ENCODE measurements around the gene CD1D.
A peak's percentile ranks its signal among the peaks of the same experiment; 100 is the strongest.

The CD1D gene

DNA sequence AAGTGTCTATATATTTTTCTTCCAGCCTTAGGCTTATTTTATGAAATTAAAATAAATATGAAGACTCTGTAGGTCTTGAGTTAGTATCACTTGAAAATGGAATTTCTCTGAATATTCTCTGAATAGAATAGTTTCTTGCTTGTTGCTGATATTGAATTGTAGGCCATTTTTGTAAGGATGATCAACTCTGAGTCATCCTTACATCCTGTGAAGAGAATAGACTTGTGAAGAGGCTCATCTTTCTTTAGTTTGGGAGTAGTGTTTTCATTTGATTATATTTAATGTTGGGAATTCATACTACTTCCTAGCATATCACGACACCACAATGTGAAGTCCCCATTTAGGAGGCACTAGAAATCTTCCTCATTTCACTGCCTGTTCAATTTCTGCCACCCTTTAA is 27.5 kb upstream of the CD1D start:
- no peak overlapping the region for H3K23ac ChIP-seq (ENCODE audit: low read length in 2 of 2)
- no peak overlapping the region for H2BK12ac ChIP-seq (ENCODE audit: low read length in 2 of 2)
- H2AK5ac ChIP-seq (ENCODE audit: low read length, severe bottlenecking): no peak overlapping the region
- H4K91ac ChIP-seq (ENCODE audit: low read length): no peak overlapping the region
- H3K4me1 ChIP-seq (ENCODE audit: control insufficient read depth, insufficient read depth, low read depth, low read length): peaks cover 2% of the 10 kb centered on the region
- H3K4me3 ChIP-seq (ENCODE audit: insufficient read depth in 1 of 2, low read depth in 1 of 2, low read length in 2 of 2): no peak overlapping the region
- no peak overlapping the region for H3K18ac ChIP-seq (ENCODE audit: low read depth in 1 of 2, low read length in 2 of 2)
- H4K8ac ChIP-seq (ENCODE audit: low read length): no peak overlapping the region
- H3K27me3 ChIP-seq (ENCODE audit: control insufficient read depth in 1 of 2, insufficient read depth in 1 of 2, low read length in 2 of 2): peaks cover 0 to 10% of the 10 kb centered on the region in 2 experiments
- no peak overlapping the region for H3K4me2 ChIP-seq (ENCODE audit: low read length, poor library complexity, severe bottlenecking)
- no peak overlapping the region for H2BK120ac ChIP-seq (ENCODE audit: low read depth, low read length)
- no peaks in the 10 kb centered on the region for H3K9me3 ChIP-seq (ENCODE audit: control insufficient read depth, low read length)
- H3K27ac ChIP-seq (ENCODE audit: low read length, poor library complexity, severe bottlenecking): no peak overlapping the region
- no peaks in the 10 kb centered on the region for H3K79me1 ChIP-seq (replicated peaks; ENCODE audit: low read length, poor library complexity, severe bottlenecking)
- no peaks in the 10 kb centered on the region for H3K36me3 ChIP-seq (ENCODE audit: control insufficient read depth in 1 of 2, insufficient read depth in 2 of 2, low read depth in 1 of 2, low read length in 2 of 2)
- H3K4ac ChIP-seq (ENCODE audit: low read depth in 1 of 2, low read length in 2 of 2): no peak overlapping the region
- H3K9ac ChIP-seq (ENCODE audit: low read length): no peak overlapping the region
- DNase-seq: no peak
- H3K14ac ChIP-seq (ENCODE audit: low read length in 2 of 2): no peak overlapping the region
- H2BK5ac ChIP-seq (ENCODE audit: low read depth, low read length, poor library complexity, severe bottlenecking): no peak overlapping the region
- no peak overlapping the region for H2AFZ ChIP-seq (ENCODE audit: low read depth, low read length)
- WGBS: 73% methylated on average over 1 of the region's 1 CpG
- no peak overlapping the region for H2BK15ac ChIP-seq (ENCODE audit: low read depth, poor library complexity, severe bottlenecking)

DNA sequence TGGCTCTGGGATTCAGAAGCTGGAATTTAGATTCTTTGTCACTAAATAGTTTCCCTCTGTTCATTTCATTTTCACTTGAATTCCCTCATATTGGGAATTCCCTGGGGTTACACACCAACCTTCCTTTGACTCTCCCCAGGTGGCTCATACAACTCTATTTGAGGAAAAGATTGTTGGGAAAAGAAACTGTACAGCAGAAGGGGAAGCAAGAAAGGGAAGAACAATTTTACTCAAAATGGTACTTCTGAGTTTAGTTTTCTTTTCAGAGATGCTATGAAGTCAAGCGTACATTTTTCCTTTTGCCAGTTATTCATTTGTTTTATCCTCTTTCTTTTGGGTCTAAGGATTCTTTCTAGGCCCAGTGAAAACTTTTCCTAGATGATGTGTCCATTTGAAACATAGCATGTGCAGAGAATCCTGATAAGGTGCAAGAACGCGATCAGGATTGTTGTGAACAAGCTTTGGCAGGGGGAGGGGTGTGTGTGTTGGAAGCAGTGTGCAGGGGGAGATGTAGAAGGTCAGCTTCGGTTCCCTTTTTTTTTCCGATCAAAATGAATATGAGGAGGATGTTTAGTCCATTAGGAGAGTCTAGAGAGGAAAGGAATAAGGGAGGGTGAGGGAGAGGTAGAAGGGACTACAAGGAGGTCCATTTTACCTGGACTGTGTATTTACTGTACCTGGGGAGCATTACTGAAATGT is 26.8 kb upstream of the CD1D start:
- Histone ChIP-seq H2AK5ac (ENCODE audit: low read length, severe bottlenecking) (no peak overlapping the region), H2BK120ac (ENCODE audit: low read depth, low read length) (no peak overlapping the region), H3K27me3 (ENCODE audit: control insufficient read depth in 1 of 2, insufficient read depth in 1 of 2, low read length in 2 of 2) (peaks cover 0 to 10% of the 10 kb centered on the region in 2 experiments), H3K79me1 (replicated peaks; ENCODE audit: low read length, poor library complexity, severe bottlenecking) (no peaks in the 10 kb centered on the region), H3K27ac (ENCODE audit: low read length, poor library complexity, severe bottlenecking) (no peak overlapping the region), H3K18ac (ENCODE audit: low read depth in 1 of 2, low read length in 2 of 2) (no peak overlapping the region), H2AFZ (ENCODE audit: low read depth, low read length) (no peak overlapping the region), H3K4me3 (ENCODE audit: insufficient read depth in 1 of 2, low read depth in 1 of 2, low read length in 2 of 2) (no peak overlapping the region), H3K23ac (ENCODE audit: low read length in 2 of 2) (no peak overlapping the region), H2BK12ac (ENCODE audit: low read length in 2 of 2) (no peak overlapping the region), H3K4me1 (ENCODE audit: control insufficient read depth, insufficient read depth, low read depth, low read length) (peaks cover 2% of the 10 kb centered on the region), H2BK15ac (ENCODE audit: low read depth, poor library complexity, severe bottlenecking) (no peak overlapping the region), H3K4me2 (ENCODE audit: low read length, poor library complexity, severe bottlenecking) (no peak overlapping the region), H3K9me3 (ENCODE audit: control insufficient read depth, low read length) (no peaks in the 10 kb centered on the region), H3K9ac (ENCODE audit: low read length) (no peak overlapping the region), H3K36me3 (ENCODE audit: control insufficient read depth in 1 of 2, insufficient read depth in 2 of 2, low read depth in 1 of 2, low read length in 2 of 2) (no peaks in the 10 kb centered on the region), H3K14ac (ENCODE audit: low read length in 2 of 2) (no peak overlapping the region), H3K4ac (ENCODE audit: low read depth in 1 of 2, low read length in 2 of 2) (no peak overlapping the region), H4K8ac (ENCODE audit: low read length) (no peak overlapping the region), H2BK5ac (ENCODE audit: low read depth, low read length, poor library complexity, severe bottlenecking) (no peak overlapping the region), H4K91ac (ENCODE audit: low read length) (no peak overlapping the region)
- 95% methylated on average over 5 of the region's 5 CpGs for WGBS
- DNase-seq: no peak

DNA sequence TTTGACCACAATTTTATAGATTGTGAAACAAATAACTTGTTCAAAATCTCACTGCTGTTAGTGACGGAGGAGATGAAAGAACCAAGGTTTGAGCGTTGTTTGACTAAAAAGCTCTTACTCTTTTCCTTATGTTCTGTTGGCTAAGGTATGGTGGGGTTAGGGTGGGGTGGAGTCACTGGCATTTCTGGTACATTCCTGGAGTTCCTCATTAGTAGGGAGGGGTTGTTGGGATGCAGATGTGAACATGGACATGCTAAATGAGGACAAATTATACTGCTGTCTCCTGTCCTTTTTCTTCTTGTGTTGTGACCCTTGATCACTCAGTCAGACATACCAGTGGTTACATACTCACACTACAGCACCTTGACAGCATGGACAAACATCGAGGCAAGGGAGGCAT is 26.2 kb upstream of the CD1D start:
- Histone ChIP-seq H2BK15ac (ENCODE audit: low read depth, poor library complexity, severe bottlenecking) (peak overlapping the region; percentile 73), H2AK5ac (ENCODE audit: low read length, severe bottlenecking) (no peak overlapping the region), H3K4me2 (ENCODE audit: low read length, poor library complexity, severe bottlenecking) (no peak overlapping the region), H3K9me3 (ENCODE audit: control insufficient read depth, low read length) (no peaks in the 10 kb centered on the region), H3K79me1 (replicated peaks; ENCODE audit: low read length, poor library complexity, severe bottlenecking) (no peaks in the 10 kb centered on the region), H3K14ac (ENCODE audit: low read length in 2 of 2) (no peak overlapping the region), H3K4me3 (ENCODE audit: insufficient read depth in 1 of 2, low read depth in 1 of 2, low read length in 2 of 2) (no peak overlapping the region), H4K91ac (ENCODE audit: low read length) (no peak overlapping the region), H4K8ac (ENCODE audit: low read length) (no peak overlapping the region), H3K36me3 (ENCODE audit: control insufficient read depth in 1 of 2, insufficient read depth in 2 of 2, low read depth in 1 of 2, low read length in 2 of 2) (no peaks in the 10 kb centered on the region), H3K18ac (ENCODE audit: low read depth in 1 of 2, low read length in 2 of 2) (no peak overlapping the region), H2BK120ac (ENCODE audit: low read depth, low read length) (no peak overlapping the region), H2BK12ac (ENCODE audit: low read length in 2 of 2) (no peak overlapping the region), H3K27ac (ENCODE audit: low read length, poor library complexity, severe bottlenecking) (no peak overlapping the region), H3K9ac (ENCODE audit: low read length) (no peak overlapping the region), H3K27me3 (ENCODE audit: control insufficient read depth in 1 of 2, insufficient read depth in 1 of 2, low read length in 2 of 2) (peaks cover 0 to 10% of the 10 kb centered on the region in 2 experiments), H2AFZ (ENCODE audit: low read depth, low read length) (no peak overlapping the region), H3K4me1 (ENCODE audit: control insufficient read depth, insufficient read depth, low read depth, low read length) (no peaks in the 10 kb centered on the region), H3K23ac (ENCODE audit: low read length in 2 of 2) (no peak overlapping the region), H2BK5ac (ENCODE audit: low read depth, low read length, poor library complexity, severe bottlenecking) (no peak overlapping the region), H3K4ac (ENCODE audit: low read depth in 1 of 2, low read length in 2 of 2) (no peak overlapping the region)
- no peak for DNase-seq
- 78% methylated on average over 3 of the region's 3 CpGs for WGBS

DNA sequence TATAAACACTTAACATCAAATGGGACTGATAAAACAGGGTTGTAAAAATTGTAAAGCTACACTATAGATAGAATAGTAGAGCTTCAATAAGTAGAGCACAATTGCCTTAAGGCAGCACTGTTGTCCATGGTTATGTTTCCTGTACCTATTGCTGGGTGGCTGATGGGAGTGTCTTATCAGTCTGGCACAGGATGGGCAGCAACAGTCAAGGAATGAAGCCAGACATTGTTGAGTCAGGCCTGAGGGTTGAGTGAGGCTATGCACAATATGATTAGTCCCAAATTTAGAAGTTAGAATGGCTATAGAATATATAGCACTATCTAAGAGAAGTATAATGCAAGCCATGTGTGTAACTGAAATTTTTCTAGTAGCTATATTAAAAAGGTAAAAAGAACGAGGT is 25.0 kb upstream of the CD1D start:
- Histone ChIP-seq H3K4me2 (ENCODE audit: low read length, poor library complexity, severe bottlenecking) (no peak overlapping the region), H4K91ac (ENCODE audit: low read length) (no peak overlapping the region), H2BK5ac (ENCODE audit: low read depth, low read length, poor library complexity, severe bottlenecking) (no peak overlapping the region), H3K36me3 (ENCODE audit: control insufficient read depth in 1 of 2, insufficient read depth in 2 of 2, low read depth in 1 of 2, low read length in 2 of 2) (no peaks in the 10 kb centered on the region), H3K18ac (ENCODE audit: low read depth in 1 of 2, low read length in 2 of 2) (no peak overlapping the region), H3K4me3 (ENCODE audit: insufficient read depth in 1 of 2, low read depth in 1 of 2, low read length in 2 of 2) (no peak overlapping the region), H2BK15ac (ENCODE audit: low read depth, poor library complexity, severe bottlenecking) (no peak overlapping the region), H4K8ac (ENCODE audit: low read length) (no peak overlapping the region), H3K14ac (ENCODE audit: low read length in 2 of 2) (no peak overlapping the region), H3K4me1 (ENCODE audit: control insufficient read depth, insufficient read depth, low read depth, low read length) (no peaks in the 10 kb centered on the region), H3K27ac (ENCODE audit: low read length, poor library complexity, severe bottlenecking) (no peak overlapping the region), H2BK12ac (ENCODE audit: low read length in 2 of 2) (no peak overlapping the region), H3K9ac (ENCODE audit: low read length) (no peak overlapping the region), H3K9me3 (ENCODE audit: control insufficient read depth, low read length) (no peaks in the 10 kb centered on the region), H2AFZ (ENCODE audit: low read depth, low read length) (no peak overlapping the region), H3K23ac (ENCODE audit: low read length in 2 of 2) (no peak overlapping the region), H2AK5ac (ENCODE audit: low read length, severe bottlenecking) (no peak overlapping the region), H3K79me1 (replicated peaks; ENCODE audit: low read length, poor library complexity, severe bottlenecking) (no peaks in the 10 kb centered on the region), H3K4ac (ENCODE audit: low read depth in 1 of 2, low read length in 2 of 2) (no peak overlapping the region), H2BK120ac (ENCODE audit: low read depth, low read length) (no peak overlapping the region), H3K27me3 (ENCODE audit: control insufficient read depth in 1 of 2, insufficient read depth in 1 of 2, low read length in 2 of 2) (peaks cover 5 to 10% of the 10 kb centered on the region in 2 experiments)
- 44% methylated on average over 1 of the region's 1 CpG for WGBS
- no peak for DNase-seq
